Neuronal stem cell (in vitro differentiated cells): Measurements from ENCODE around the gene RGS11.
A peak's percentile ranks its signal among the peaks of the same experiment; 100 is the strongest.

ENCODE experiments used
- DNase-seq: peaks from one replicate; pipeline ENCODE4 v3.0.0-alpha.2; 2013; ENCODE audit warnings: low spot score
- H2AFZ ChIP-seq: one replicate; pipeline ENCODE4 v1.6.1; 2013; ENCODE audit warnings: mild to moderate bottlenecking, low read length, inconsistent platforms
- H2AK5ac ChIP-seq: 2 replicates; pipeline ENCODE4 v1.6.1; 2013; ENCODE audit warnings: low read depth, mild to moderate bottlenecking, inconsistent platforms, low read length, moderate library complexity, mixed read lengths
- H2BK120ac ChIP-seq: 2 replicates; pipeline ENCODE4 v1.6.1; 2013; ENCODE audit warnings: low read depth, mild to moderate bottlenecking, inconsistent platforms, low read length, moderate library complexity, mixed read lengths
- H2BK12ac ChIP-seq: one replicate; pipeline ENCODE4 v1.6.1; 2013; ENCODE audit warnings: low read length, inconsistent platforms
- H2BK15ac ChIP-seq: 2 replicates; pipeline ENCODE4 v1.6.1; 2013; ENCODE audit warnings: mild to moderate bottlenecking, low read length, inconsistent platforms, mixed read lengths
- H2BK5ac ChIP-seq: one replicate; pipeline ENCODE4 v1.6.1; 2013; ENCODE audit warnings: inconsistent platforms, mild to moderate bottlenecking, low read length, moderate library complexity
- H3K14ac ChIP-seq: one replicate; pipeline ENCODE4 v1.6.1; 2013; ENCODE audit warnings: low read length, inconsistent platforms
- H3K18ac ChIP-seq: 2 replicates; pipeline ENCODE4 v1.6.1; 2013; ENCODE audit warnings: low read length, inconsistent platforms
- H3K23ac ChIP-seq: 2 replicates; pipeline ENCODE4 v1.6.1; 2013; ENCODE audit warnings: low read depth, mild to moderate bottlenecking, mixed read lengths, low read length, inconsistent platforms; ENCODE audit not compliant: poor library complexity
- H3K27ac ChIP-seq: replicated peaks from 3 replicates; pipeline ENCODE4 v1.5.1; 2013; ENCODE audit warnings: low read length, inconsistent platforms
- H3K27me3 ChIP-seq, 3 experiments: 2 replicates each; pipeline ENCODE4 v1.6.1; 2013; ENCODE audit warnings: low read length in 3 of 3, mild to moderate bottlenecking in 2 of 3, inconsistent platforms in 1 of 3, low read depth in 1 of 3, mixed read lengths in 1 of 3, moderate library complexity in 1 of 3; ENCODE audit not compliant: control insufficient read depth in 3 of 3, insufficient read depth in 3 of 3
- H3K36me3 ChIP-seq, 2 donors: replicated peaks in 1 of 2; 2 replicates each; pipeline ENCODE4 v1.6.1; 2013; ENCODE audit warnings: low read length in 2 of 2; ENCODE audit not compliant: control insufficient read depth in 2 of 2, insufficient read depth in 2 of 2
- H3K4ac ChIP-seq: 2 replicates; pipeline ENCODE4 v1.6.1; 2013; ENCODE audit warnings: inconsistent platforms, mild to moderate bottlenecking, low read length, moderate library complexity
- H3K4me1 ChIP-seq, 2 donors: 1 replicate in 1 of 2; 2 replicates in 1 of 2; pipeline ENCODE4 v1.6.1; 2013; ENCODE audit warnings: low read length in 2 of 2, low read depth in 1 of 2; ENCODE audit not compliant: control insufficient read depth in 2 of 2, insufficient read depth in 1 of 2
- H3K4me2 ChIP-seq: one replicate; pipeline ENCODE4 v1.6.1; 2013; ENCODE audit warnings: mild to moderate bottlenecking, low read length, inconsistent platforms; ENCODE audit not compliant: insufficient read depth, poor library complexity, severe bottlenecking
- H3K4me3 ChIP-seq, 2 donors: 2 replicates each; pipeline ENCODE4 v1.5.1; 2013; ENCODE audit warnings: low read length in 2 of 2, mild to moderate bottlenecking in 2 of 2, inconsistent platforms in 1 of 2, moderate library complexity in 1 of 2
- H3K79me1 ChIP-seq: one replicate; pipeline ENCODE4 v1.6.1; 2013; ENCODE audit warnings: low read depth, mild to moderate bottlenecking, inconsistent platforms, low read length, moderate library complexity
- H3K9ac ChIP-seq: one replicate; pipeline ENCODE4 v1.6.1; 2013; ENCODE audit warnings: mild to moderate bottlenecking, low read depth, low read length, inconsistent platforms; ENCODE audit not compliant: poor library complexity
- H3K9me3 ChIP-seq, 2 donors: replicated peaks in 1 of 2; 2 replicates each; pipeline versions ENCODE3 to v1.6.1; 2013; ENCODE audit warnings: low read length in 2 of 2, mild to moderate bottlenecking in 2 of 2, inconsistent platforms in 1 of 2, low read depth in 1 of 2, mixed read lengths in 1 of 2, moderate library complexity in 1 of 2; ENCODE audit not compliant: control insufficient read depth in 2 of 2, insufficient read depth in 1 of 2
- H4K8ac ChIP-seq: one replicate; pipeline ENCODE4 v1.6.1; 2013; ENCODE audit warnings: low read depth, mild to moderate bottlenecking, inconsistent platforms, low read length, moderate library complexity
- H4K91ac ChIP-seq: one replicate; pipeline ENCODE4 v1.6.1; 2013; ENCODE audit warnings: low read length, low read depth, mild to moderate bottlenecking, inconsistent platforms; ENCODE audit not compliant: poor library complexity
- WGBS, 2 donors: extraction: QIAGEN DNeasy Blood & Tissue Kit; methylation state at CpG; one replicate each; pipeline ENCODE4 v1.1.7; 2013; ENCODE audit warnings: missing lambda C conversion rate in 2 of 2, mixed read lengths in 1 of 2; ENCODE audit not compliant: insufficient read length in 2 of 2, insufficient replicate concordance in 1 of 2; ENCODE audit errors: extremely low coverage in 2 of 2; 5-methylcytosine and 5-hydroxymethylcytosine counted together

The RGS11 gene

DNA sequence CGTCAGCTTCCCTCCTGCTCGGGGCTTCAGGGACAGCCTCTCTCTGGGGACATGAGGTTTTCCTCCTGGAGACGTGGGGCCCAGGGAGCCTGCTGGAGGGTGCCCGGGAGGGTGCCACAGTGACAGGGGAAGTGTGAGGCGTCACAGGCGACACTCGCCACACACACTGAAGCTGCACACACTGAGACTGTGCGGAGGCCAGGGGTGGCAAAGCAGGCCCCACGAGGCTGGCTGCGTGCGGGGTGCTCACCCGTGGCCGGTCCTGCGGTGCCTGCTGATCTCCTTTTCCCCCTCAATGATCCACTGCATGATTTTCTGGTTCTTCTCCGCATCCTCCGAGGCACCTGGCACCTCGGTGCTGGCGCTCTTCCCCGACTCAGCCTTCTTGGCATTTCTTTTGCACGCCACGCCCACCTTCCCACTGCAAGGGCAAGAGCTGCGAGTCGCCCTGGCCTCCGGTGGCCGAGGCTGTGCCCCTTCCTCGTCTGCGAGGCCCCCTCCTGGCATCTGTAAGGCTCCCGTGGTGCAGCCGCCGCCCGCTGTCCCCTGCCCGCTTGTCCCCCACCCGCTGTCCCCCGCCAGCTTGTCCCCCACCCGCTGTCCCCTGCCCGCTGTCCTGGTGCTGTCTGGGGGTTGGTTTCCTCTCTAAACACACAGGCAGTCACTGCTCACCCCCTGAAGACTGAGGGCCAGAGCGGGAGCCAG lies 21.2 kb upstream of the RGS11 start:
- Histone ChIP-seq H3K9me3 (no peaks in the 10 kb centered on the region), H3K4ac (no peak overlapping the region), H4K8ac (no peak overlapping the region), H3K4me3 (no peak overlapping the region), H3K23ac (no peak overlapping the region), H3K4me2 (no peak overlapping the region), H2BK120ac (no peak overlapping the region), H3K27ac (no peak overlapping the region), H4K91ac (no peak overlapping the region), H3K18ac (no peak overlapping the region), H2AFZ (no peak overlapping the region), H3K79me1 (peaks cover 5% of the 10 kb centered on the region), H3K4me1 (no peaks in the 10 kb centered on the region), H3K14ac (no peak overlapping the region), H2AK5ac (no peak overlapping the region), H2BK15ac (no peak overlapping the region), H2BK12ac (no peak overlapping the region), H3K9ac (no peak overlapping the region), H3K36me3 (peaks cover 21 to 56% of the 10 kb centered on the region in 2 donors), H3K27me3 (no peaks in the 10 kb centered on the region), H2BK5ac (no peak overlapping the region)
- WGBS, 2 donors: no CpG with 5 or more reads among the region's 37 CpGs
- no peak for DNase-seq

- Histone ChIP-seq H3K9me3 (no peaks in the 10 kb centered on the region), H2AFZ (no peak overlapping the region), H3K4me1 (no peaks in the 10 kb centered on the region), H3K4me3 (no peak overlapping the region), H3K14ac (peak overlapping the region; percentile 38), H3K4me2 (no peak overlapping the region), H3K18ac (no peak overlapping the region), H2BK12ac (no peak overlapping the region), H3K23ac (peak overlapping the region; percentile 65), H4K91ac (no peak overlapping the region), H3K36me3 (peaks cover 23 to 61% of the 10 kb centered on the region in 2 donors), H3K9ac (peak overlapping the region; percentile 60), H2AK5ac (no peak overlapping the region), H2BK15ac (no peak overlapping the region), H3K4ac (no peak overlapping the region), H4K8ac (no peak overlapping the region), H3K27ac (no peak overlapping the region), H3K27me3 (no peaks in the 10 kb centered on the region), H2BK5ac (no peak overlapping the region), H2BK120ac (no peak overlapping the region), H3K79me1 (peaks cover 6% of the 10 kb centered on the region)
- no peak for DNase-seq
- WGBS, 2 donors: no CpG with 5 or more reads among the region's 14 CpGs
Observed at GRCh38 chr16:296276-296675, 20.5 kb upstream of the RGS11 start.

GRCh38 chr16:293043-293775 lies 17.5 kb upstream of the RGS11 start:
- Histone ChIP-seq H3K79me1 (peaks cover 9% of the 10 kb centered on the region), H3K4me3 (no peak overlapping the region), H3K36me3 (peaks cover 33 to 78% of the 10 kb centered on the region in 2 donors), H3K23ac (no peak overlapping the region), H2BK12ac (no peak overlapping the region), H3K14ac (no peak overlapping the region), H3K4me1 (no peaks in the 10 kb centered on the region), H3K4ac (no peak overlapping the region), H3K4me2 (no peak overlapping the region), H2AK5ac (no peak overlapping the region), H3K27ac (no peak overlapping the region), H2AFZ (no peak overlapping the region), H3K9ac (no peak overlapping the region), H3K18ac (no peak overlapping the region), H2BK15ac (no peak overlapping the region), H4K8ac (no peak overlapping the region), H3K9me3 (no peaks in the 10 kb centered on the region), H2BK5ac (no peak overlapping the region), H4K91ac (no peak overlapping the region), H2BK120ac (no peak overlapping the region), H3K27me3 (no peaks in the 10 kb centered on the region)
- no peak for DNase-seq
- no CpG with 5 or more reads among the region's 32 CpGs for WGBS, 2 donors

DNA sequence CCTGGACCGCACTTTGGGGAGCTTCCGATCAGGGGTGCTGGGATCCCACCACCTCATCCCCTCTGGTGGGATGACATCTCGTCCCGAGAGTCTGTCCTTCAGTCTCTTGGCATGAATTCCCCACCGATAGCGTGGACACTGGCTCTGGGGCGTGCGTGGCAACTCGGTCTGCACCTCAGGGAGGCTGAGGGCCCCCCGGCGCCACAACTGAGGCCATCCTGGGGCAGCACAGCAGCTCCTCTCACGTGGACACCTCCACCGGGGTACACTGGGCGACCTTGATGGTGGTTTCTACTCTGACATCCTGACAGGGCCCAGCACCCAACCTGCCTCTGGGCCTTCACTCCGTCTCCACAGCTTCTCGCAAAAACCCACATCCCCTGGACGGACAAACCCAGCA lies 15.8 kb upstream of the RGS11 start:
- Histone ChIP-seq H3K4me1 (no peaks in the 10 kb centered on the region), H3K9me3 (peaks cover 1 to 2% of the 10 kb centered on the region in 2 donors), H4K91ac (no peak overlapping the region), H3K4ac (no peak overlapping the region), H2BK5ac (no peak overlapping the region), H3K14ac (no peak overlapping the region), H2AK5ac (no peak overlapping the region), H2BK12ac (no peak overlapping the region), H2AFZ (no peak overlapping the region), H3K23ac (no peak overlapping the region), H4K8ac (no peak overlapping the region), H2BK15ac (no peak overlapping the region), H2BK120ac (no peak overlapping the region), H3K36me3 (peaks cover 27 to 80% of the 10 kb centered on the region in 2 donors), H3K27me3 (no peaks in the 10 kb centered on the region), H3K18ac (no peak overlapping the region), H3K79me1 (peaks cover 4% of the 10 kb centered on the region), H3K4me2 (no peak overlapping the region), H3K27ac (no peak overlapping the region), H3K9ac (no peak overlapping the region), H3K4me3 (no peak overlapping the region)
- no CpG with 5 or more reads among the region's 17 CpGs for WGBS, 2 donors
- DNase-seq: no peak
